Upper lobe of right lung (tissue), 1 donor: ENCODE measurements around the gene ZBTB18. TPM values are rescaled to one million over a fixed set of nuclear protein-coding genes. Genes with fewer than 3 reads are reported as not detected.

ENCODE experiments used
- ATAC-seq: fragments of 200-7000 bp; cut with Tn5 transposase; one replicate; pipeline ENCODE4 v1.9.1; 2020; ENCODE audit warnings: mild to moderate bottlenecking, moderate library complexity
- DNase-seq: peaks from one replicate; pipeline ENCODE4 v3.0.0-alpha.2; 2020
- H3K27ac ChIP-seq: fragments of 200-600 bp; one replicate; pipeline ENCODE4 v1.8.0; 2022
- H3K27me3 ChIP-seq: fragments of 200-600 bp; one replicate; pipeline ENCODE4 v1.8.0; 2022; ENCODE audit warnings: mild to moderate bottlenecking
- H3K36me3 ChIP-seq: fragments of 200-600 bp; one replicate; pipeline ENCODE4 v1.8.0; 2022
- H3K4me1 ChIP-seq: fragments of 200-600 bp; one replicate; pipeline ENCODE4 v1.8.0; 2022
- H3K4me3 ChIP-seq: fragments of 200-600 bp; one replicate; pipeline ENCODE4 v1.8.0; 2022; ENCODE audit warnings: mild to moderate bottlenecking
- H3K9me3 ChIP-seq: fragments of 200-600 bp; one replicate; pipeline ENCODE4 v1.8.0; 2022
- intact Hi-C: fragments of 100-400 bp; cut with DNase I; formaldehyde crosslinking; loops from one replicate; pipeline ENCODE4 v1.11.0; 2022
- total RNA-seq: library from RNA; stranded (reverse); fragmentation: NEBNext Ultra II Directional; extraction: Animal tissue kit (Norgen Biotek cat#: 25700); gene quantifications from one replicate; pipeline ENCODE4 v1.2.1, GENCODE V29; 2021
- TF ChIP-seq, protein P1 (sequence below): fragments of 200-600 bp; IDR thresholded peaks from one replicate; pipeline ENCODE4 v1.8.0; 2022; ENCODE audit warnings: antibody characterized with exemption
- donor health status: DM: no; HTN: yes; CAD: no; lungs with severe emphysema.

ZBTB18 gene
- total RNA-seq, 1 donor from 2014 or later = 21.7 TPM

DNA sequence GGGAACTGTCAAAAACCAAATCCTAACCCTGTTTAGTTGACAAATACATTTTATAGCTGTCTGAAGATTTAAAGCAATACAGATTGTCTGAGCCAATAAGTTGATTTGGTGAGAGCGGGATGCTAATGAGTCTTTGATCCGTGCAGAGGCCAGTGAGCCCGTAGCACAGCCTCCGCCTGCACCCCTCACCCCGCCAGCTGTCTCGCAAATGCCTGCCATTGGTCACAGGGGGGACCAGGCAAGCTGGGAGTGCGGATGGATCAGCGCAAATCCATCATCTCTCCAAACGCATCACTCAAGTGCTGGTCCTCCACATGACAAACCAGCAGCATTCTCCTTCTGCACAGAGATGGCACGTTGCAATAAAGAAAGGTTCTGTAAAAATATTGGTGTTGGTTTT is 51.0 kb downstream of the ZBTB18 start:
- ATAC-seq = no peak
- DNase-seq = no peak
- H3K4me3 ChIP-seq = no peak overlapping the region
- H3K4me1 ChIP-seq = peaks cover 7% of the 10 kb centered on the region
- H3K27ac ChIP-seq = no peak overlapping the region
- TF ChIP-seq, protein P1, sequence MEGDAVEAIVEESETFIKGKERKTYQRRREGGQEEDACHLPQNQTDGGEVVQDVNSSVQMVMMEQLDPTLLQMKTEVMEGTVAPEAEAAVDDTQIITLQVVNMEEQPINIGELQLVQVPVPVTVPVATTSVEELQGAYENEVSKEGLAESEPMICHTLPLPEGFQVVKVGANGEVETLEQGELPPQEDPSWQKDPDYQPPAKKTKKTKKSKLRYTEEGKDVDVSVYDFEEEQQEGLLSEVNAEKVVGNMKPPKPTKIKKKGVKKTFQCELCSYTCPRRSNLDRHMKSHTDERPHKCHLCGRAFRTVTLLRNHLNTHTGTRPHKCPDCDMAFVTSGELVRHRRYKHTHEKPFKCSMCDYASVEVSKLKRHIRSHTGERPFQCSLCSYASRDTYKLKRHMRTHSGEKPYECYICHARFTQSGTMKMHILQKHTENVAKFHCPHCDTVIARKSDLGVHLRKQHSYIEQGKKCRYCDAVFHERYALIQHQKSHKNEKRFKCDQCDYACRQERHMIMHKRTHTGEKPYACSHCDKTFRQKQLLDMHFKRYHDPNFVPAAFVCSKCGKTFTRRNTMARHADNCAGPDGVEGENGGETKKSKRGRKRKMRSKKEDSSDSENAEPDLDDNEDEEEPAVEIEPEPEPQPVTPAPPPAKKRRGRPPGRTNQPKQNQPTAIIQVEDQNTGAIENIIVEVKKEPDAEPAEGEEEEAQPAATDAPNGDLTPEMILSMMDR = no peak
- H3K9me3 ChIP-seq = no peaks in the 10 kb centered on the region
- intact Hi-C loops = no loop called here
- H3K36me3 ChIP-seq = no peaks in the 10 kb centered on the region
- peaks cover 8% of the 10 kb centered on the region for H3K27me3 ChIP-seq

DNA sequence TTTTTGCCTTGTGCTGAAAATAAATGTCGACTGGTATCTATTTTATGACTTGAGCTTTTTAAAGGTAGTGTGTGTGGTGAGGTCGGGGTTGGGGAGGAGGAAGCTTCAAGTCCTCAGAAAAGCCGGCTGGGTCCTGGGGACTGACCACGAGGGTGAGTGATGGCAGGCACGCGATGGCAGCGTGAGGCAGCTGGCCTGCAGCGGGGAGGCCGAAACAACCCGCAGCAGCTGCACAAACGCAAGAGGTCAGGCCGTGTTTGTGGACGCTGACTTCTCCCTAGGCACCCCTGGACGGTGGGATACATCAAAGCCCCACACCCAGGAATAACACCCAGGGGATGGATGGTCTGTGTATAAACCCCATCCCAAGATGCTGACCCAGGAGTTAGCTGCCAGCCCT is 51.4 kb downstream of the ZBTB18 start:
- Histone ChIP-seq H3K4me1 (peaks cover 7% of the 10 kb centered on the region), H3K4me3 (no peak overlapping the region), H3K27me3 (peaks cover 8% of the 10 kb centered on the region), H3K9me3 (no peaks in the 10 kb centered on the region), H3K36me3 (no peaks in the 10 kb centered on the region), H3K27ac (no peak overlapping the region)
- no peak for DNase-seq
- ATAC-seq = no peak
- TF ChIP-seq, protein P1 = no peak
- intact Hi-C loops = no loop called here

DNA sequence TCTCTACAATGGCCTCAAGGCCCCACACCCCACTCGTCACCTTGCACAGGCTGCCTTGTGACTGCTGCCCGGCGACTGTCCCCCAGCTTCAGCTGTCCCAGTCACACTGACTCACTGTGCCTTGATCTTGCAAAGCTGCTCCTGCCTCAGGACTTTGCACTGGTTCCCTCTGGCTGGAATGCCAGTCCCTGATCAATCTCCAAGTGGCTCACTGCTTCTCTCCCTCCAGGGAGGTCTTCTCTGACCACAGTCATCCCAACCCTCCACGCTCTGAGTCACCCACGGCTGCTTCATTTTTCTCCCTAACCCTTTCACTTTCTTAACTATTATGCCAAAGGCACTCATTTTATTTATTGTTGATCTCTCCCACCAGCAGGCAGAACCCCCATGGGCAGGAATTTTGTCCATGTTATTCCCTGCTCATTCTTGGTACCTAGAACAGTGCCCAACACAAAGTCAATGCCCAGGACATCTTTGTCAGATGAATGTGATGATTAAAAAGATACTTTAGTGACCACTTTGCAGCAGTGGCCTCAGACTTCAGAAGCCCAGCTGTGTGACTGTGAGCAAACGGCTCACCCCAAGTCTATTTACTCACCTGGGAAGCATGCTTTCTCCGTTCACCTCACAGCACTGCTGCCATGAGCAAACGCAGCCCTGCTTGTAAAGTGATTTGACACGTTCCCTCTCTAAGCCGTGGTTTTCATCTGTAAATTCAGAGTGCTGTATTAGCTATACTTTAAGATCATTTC is 53.4 kb downstream of the ZBTB18 start:
- TF ChIP-seq, protein P1 = no peak
- H3K27ac ChIP-seq = no peak overlapping the region

DNA sequence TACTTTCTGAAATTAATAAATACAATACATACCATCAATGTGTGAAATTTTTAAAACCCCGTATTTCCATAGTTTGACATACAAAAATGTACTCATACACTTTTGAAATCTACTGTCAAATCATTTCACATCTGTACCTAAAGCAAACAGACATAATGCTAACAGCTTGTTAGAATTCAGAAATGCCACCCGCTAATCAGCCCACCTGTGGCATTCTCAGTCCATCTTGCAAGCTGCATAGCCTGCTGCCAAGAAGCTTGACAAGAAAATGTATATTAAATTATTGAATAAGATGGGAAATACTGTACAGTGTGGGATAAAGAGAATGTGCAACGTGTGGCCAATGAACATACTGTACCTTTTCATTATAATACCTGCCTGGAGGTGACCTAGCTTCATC is 55.1 kb downstream of the ZBTB18 start:
- no peak for DNase-seq
- Histone ChIP-seq H3K36me3 (no peaks in the 10 kb centered on the region), H3K4me1 (no peaks in the 10 kb centered on the region), H3K9me3 (no peaks in the 10 kb centered on the region), H3K27ac (no peak overlapping the region), H3K4me3 (no peak overlapping the region), H3K27me3 (no peaks in the 10 kb centered on the region)
- ATAC-seq = no peak
- intact Hi-C loops = no loop called here
- TF ChIP-seq, protein P1 = no peak

More for the DNA sequence above, 53.4 kb downstream of the ZBTB18 start:
- DNase-seq (no peak), ATAC-seq (no peak)
- Histone ChIP-seq H3K4me1 (peaks cover 7% of the 10 kb centered on the region), H3K36me3 (no peaks in the 10 kb centered on the region), H3K9me3 (no peaks in the 10 kb centered on the region), H3K27me3 (peaks cover 3% of the 10 kb centered on the region), H3K4me3 (no peak overlapping the region)
- intact Hi-C loops = no loop called here

Other genes starting within 250 kb of the ZBTB18 start
- gene AKT3, start 201.0 kb upstream of the ZBTB18 start, total RNA-seq = 64.6 TPM